HG03432 (cell line): ENCODE measurements around the gene HMCES.
"Not testable (repeated sequence)": the region's sequence is repeated elsewhere in the genome, so short reads cannot be mapped to it uniquely, and the experiment has no call there.

ENCODE experiments used
- ATAC-seq: cut with Tn5 transposase; IDR thresholded peaks from one replicate; pipeline ENCODE4 v1.9.1; 2021; ENCODE audit warnings: mild to moderate bottlenecking, moderate library complexity; ENCODE audit not compliant: unreplicated experiment

Gene HMCES

DNA sequence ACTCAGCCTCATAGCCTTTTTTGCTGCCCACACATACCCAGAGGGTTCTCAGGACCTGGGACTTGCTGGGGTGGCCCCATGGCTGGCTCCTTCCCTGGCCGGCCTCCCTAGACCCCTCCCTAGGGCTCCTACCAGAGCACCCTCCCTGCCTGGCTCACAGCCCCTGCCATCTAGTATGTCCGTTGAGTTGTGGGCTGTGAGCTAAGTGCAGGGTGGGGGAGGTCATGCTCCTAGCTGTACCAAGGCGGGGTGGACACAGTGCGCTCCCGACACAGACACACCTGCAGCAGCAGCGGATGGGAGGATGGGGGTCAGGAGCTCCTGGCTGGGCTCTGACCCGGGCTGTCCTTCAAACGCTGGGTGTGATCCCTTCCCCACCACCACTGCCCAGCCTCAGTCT is 41.6 kb downstream of the HMCES start:
- no peak for ATAC-seq

DNA sequence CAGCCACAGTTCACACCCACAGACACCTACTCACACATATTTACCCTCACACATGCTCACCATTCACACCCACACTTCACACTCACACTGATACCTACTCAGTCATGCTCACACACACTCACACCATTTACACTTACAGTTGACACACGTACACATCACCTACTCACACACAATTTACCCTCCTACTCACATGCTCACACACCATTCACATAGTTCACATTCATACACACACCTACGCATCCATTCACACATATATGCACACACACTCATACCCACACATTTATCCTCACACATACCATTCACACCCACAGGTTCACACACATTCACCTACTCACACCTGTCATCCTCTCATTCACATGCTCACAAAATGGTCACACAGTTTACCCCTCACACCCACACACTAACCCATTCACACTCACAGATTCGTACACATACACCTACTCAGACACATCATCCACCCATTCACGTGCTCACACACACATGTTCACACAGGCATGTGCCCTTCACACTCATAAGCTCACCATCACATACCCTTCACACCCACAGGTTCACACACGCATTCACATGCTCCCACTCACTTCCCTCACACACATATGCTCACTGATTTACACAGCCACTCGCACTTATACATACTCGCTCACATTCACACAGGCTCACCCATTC is 42.3 kb downstream of the HMCES start:
- no peak for ATAC-seq

DNA sequence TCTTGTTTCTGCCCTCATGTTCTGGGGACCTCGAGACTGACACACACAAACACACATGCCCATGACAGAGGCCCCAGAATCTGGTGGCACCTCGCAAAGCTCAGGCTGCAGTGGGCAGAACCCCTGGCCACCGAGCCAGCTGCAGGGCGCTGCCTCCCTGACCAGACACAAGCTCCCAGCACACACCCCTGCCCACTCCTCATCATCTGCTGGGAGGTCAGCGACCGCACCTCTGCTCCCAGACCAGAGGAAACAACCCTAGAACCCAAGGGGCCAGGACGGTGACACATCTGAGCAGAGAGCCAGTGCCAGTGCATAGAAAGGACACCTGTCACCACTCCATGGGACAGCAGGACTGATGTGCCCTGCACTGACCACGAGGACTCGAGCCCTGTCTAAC is 43.2 kb downstream of the HMCES start:
- ATAC-seq = no peak

DNA sequence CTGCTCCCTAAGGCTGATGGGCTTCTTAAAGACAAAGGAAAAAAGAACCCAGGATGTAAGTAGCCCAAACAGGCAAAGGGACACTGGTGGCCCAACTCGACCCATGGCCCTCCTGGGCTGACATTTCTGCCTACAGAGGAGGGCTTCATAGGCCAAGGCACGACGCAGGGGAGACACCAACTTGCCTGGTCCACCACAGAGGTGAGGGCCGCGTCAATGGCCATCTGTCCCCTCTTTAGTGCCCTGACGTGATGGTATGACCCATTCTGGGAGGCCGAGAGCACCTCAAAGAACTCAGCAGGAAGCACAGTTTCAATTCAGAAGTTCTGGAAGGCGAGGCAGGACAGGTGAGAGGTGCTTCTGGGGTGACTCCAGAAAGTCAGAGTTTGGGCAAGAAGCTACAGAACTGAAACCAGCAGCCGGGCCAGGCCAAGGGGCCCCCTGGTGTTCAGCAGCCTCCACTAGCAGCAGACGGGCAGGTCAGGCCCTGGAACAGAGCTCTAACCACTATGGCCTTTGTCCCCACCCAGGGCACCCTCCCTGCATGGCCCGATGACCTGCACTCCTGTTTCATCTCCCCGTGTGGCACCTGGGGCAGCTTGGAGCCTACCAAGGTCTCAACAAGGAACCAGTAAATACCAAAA is 45.1 kb downstream of the HMCES start:
- ATAC-seq = no peak

DNA sequence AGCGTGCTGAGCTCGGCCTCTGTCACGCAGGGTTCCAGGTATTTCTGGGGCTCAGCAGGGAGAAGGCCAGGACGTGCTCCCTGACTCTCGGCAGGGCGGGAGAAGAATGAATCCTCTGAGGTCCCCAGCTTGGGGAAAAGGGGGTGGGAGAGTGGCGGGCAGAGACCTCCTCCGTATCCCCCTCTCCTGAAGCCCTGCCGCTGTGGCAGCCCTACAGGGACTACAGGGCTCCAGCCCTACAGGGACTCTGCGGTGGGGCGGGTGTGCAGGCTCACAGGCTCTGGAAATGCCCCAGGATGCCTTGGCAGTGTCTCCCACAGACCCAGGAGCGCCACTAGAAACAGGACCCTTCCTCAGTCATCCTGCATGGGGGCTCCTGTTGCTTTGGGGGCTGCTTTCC is 46.2 kb downstream of the HMCES start:
- ATAC-seq = no peak

DNA sequence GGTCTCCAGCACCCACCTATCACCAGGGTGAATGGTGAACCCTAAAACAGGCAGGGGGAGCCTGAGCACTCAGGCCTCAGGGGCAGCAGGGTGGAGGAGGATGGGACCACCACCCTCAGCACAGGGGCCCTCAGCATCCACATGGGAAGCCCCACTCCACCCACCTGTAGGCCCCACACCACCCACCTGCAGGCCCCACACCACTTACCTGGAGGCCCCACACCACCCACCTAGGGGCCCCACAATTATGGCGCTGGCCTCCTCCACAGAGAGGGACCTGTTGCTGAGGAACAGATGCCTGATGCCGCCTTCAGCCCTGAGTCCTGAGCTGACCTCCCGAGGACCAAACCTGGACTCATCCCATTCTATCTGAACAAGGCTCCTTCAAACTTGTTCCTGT is 46.7 kb downstream of the HMCES start:
- no peak for ATAC-seq

DNA sequence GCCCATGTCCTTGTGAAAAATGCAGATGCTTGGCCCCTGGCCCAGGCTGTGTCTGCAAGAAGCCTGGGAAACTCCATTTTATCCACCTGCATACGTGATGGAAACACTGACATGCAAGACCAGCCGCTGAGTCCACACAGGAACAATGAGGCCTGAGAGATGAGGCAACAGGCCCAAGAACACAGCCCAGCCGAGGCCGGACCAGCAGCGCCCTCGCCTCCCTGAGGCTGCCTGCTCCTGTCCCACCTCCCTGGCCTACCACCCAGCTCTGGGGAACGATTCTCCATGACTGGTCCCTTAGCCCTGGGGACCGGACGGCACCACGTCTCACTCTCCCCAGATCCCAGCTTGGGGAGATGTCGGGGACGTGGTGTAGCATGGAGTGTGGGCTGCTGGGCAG is 47.5 kb downstream of the HMCES start:
- ATAC-seq = no peak

DNA sequence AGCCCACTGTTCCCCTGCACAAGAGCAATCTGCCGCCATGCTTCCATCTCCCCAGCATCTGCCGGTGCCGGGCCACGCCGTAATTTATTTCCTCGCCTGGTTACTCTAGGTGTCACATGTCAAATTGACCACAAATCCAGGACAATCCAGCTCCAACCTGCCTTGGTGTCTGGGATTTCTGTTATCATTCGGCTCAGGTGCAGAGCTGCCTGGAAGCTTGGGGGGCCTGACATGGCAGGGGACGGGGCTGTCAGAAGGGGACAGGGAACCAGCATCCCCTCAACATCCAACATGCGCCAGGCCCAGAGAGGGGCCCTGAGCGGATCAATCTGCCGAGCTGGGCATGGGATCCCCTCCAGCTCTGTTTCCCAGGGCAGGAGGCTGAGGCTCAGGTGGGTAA is 47.9 kb downstream of the HMCES start:
- ATAC-seq = no peak

DNA sequence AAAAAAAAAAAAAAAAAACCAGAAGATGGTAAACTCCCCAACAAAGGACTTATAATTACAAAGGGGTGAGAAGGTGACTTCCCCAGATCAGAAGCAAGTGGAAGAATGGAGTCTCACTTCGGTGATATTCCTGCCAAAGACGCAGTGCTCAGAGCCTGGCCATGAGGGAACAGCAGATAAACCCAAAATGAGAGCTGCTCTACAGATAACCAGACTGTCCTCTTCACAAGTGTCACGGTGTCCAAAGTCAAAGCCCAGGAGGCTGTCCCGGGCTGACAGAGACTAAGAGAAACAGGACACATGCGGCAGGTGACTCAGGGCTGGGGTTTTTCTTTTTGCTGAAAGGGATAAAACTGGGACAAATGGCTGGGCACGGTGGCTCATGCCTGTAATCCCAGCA is 48.8 kb downstream of the HMCES start:
- ATAC-seq = no peak

DNA sequence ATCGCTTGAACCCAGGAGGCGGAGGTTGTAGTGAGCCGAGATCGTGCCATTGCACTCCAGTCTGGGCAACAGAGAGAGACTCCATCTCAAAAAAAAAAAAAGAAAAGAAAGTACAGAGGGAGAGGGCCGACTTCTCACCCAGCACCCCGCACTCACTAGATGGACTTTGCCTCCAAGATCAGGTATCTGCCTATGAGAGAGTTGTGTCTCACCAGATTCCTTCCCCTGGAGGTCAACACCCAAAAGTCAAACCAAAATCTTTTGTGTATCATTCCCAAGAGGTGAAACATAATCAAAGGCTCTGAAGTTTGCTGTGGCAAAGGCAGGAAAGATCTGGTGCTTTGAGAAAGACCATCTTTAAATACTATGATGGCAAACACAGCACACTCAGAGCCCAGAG is 51.2 kb downstream of the HMCES start:
- no peak for ATAC-seq

DNA sequence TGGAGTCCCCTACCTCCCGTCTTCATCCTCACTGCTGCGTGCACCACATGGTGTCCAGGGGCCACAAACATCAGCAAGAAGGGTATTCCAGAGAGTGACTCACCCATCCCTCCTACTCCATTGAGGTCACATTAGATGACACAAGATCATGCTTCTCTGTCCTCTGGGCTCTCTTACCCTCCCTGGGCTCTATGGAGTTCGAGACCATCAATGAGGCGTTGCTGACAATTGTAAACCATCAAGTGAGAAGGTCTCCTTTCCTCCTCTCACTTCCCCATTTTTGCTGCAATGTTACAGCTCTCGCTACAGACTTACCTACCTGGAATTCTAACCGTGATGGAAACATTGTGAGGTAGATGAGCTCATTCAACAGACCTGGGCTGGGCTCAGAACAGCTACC is 51.7 kb downstream of the HMCES start:
- no peak for ATAC-seq

DNA sequence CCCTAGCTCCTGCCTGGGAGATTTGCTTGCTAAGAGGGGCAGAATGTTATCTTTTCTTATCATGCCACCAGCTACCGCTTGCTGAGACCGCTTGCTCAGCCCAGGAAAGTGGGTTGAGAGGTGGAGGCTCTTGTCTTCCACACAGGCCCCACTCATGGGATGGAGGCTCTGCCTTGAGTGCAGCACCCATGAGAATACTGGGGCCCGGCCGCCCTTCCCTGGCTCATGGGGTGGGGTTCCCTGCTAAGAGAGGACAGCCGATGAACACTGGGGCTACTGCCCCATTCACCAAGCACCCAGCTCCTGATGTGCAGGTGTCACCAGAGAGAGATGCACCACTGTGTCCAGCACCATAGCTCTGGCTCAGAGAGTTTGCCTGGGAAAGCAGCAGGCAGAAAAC is 55.2 kb downstream of the HMCES start:
- no peak for ATAC-seq

DNA sequence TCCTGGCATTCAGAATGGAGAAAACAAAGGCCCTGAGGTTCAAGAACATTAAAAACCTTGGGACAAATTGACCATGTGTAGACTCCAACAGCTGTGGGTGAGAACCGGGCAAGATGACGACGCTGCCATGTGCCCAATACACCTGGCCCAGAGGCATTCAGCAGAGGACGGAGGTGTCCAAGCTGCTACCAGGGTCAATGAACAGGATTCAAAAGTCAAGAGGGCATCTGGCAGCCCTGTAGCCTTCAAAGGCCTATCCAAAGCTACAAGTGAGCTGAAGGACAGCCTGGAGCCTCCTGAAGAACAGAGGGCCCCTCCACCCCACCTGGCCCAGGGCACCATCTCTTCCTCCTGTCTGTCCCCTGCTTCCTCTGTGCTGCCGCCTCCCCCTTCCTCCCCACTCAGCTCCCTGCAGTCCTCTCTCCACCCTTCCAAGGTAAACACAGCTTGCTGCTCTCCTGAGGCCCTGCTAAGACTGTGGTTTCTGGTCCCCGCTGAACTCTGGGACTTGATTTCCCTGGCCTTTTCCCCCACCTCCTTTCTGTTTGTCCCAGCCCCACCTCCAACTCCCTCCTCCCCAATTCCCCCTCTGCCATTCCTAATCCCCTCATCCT is 57.5 kb downstream of the HMCES start:
- no peak for ATAC-seq

DNA sequence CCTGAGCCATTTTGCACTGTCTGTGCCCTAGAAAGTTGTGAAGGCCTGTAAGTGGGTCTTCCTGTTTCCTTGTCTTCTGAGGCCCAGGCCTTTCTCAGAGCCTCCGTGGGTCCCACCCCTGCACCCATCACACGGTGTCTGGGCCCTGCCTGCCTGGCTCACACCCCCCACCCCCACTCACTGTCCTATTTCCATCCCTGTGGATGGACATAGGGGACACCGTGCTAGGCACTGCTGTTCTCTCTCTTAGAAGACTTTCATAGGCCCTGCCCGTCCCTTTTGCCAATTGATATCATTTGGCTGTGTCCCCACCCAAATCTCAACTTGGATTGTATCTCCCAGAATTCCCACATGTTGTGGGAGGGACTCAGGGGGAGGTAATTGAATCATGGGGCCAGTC is 59.0 kb downstream of the HMCES start:
- ATAC-seq = not testable (repeated sequence)

DNA sequence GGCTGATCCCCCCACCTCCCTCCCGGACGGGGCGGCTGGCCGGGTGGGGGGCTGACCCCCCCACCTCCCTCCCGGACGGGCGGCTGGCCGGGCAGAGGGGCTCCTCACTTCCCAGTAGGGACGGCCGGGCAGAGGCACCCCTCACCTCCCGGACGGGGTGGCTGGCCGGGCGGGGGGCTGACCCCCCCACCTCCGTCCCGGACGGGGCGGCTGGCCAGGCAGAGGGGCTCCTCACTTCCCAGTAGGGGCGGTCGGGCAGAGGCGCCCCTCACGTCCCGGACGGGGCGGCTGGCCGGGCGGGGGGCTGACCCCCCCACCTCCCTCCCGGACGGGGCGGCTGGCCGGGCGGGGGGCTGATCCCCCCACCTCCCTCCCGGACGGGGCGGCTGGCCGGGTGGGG is 60.5 kb downstream of the HMCES start:
- ATAC-seq = not testable (repeated sequence)

DNA sequence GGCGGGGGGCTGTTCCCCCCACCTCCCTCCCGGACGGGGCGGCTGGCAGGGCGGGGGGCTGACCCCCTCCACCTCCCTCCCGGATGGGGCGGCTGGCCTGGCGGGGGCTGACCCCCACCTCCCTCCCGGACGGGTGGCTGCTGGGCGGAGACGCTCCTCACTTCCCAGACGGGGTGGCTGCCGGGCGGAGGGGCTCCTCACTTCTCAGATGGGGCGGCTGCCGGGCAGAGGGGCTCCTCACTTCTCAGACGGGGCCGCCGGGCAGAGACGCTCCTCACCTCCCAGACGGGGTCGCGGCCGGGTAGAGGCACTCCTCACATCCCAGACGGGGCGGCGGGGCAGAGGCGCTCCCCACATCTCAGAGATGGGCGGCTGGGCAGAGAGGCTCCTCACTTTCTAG is 61.2 kb downstream of the HMCES start:
- not testable (repeated sequence) for ATAC-seq

DNA sequence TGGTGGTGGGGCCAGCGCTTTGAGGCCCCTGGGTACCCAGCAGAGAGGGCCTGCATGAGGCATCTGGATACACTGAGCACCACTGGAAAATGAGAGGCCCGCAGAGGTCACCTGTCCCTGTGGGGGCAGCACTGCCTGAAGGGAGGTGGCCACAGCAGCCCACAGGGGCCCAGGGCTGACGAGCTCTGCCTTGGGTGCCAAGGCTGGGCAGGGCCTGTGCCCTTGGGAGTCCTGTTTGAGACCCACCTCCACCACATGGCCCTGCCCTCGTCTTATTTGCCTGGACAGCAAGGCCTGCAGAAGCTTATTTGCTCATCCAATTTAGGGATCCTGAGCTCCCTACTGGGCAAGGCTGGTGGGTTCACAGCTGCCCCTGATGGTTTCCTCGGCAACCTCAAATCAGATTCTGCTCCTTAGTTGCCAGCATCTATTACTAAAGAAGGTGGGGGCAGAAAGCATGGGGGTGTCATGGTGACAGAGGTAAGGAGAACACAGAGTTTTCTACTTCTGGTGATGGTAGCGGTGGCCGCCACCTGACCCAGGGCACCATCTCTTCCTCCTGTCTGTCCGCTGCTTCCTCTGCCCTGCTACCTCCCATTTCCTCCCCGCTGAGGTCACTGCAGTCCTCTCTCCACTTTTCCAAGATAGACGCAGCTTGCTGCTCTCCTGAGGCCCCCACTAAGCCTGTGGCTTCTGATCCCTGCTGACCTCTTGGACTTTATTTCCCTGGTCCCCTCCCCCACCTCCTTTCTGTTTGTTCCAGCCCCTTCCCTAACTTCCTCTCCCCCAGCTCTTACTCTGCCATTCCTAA is 62.9 kb downstream of the HMCES start:
- ATAC-seq = no peak

DNA sequence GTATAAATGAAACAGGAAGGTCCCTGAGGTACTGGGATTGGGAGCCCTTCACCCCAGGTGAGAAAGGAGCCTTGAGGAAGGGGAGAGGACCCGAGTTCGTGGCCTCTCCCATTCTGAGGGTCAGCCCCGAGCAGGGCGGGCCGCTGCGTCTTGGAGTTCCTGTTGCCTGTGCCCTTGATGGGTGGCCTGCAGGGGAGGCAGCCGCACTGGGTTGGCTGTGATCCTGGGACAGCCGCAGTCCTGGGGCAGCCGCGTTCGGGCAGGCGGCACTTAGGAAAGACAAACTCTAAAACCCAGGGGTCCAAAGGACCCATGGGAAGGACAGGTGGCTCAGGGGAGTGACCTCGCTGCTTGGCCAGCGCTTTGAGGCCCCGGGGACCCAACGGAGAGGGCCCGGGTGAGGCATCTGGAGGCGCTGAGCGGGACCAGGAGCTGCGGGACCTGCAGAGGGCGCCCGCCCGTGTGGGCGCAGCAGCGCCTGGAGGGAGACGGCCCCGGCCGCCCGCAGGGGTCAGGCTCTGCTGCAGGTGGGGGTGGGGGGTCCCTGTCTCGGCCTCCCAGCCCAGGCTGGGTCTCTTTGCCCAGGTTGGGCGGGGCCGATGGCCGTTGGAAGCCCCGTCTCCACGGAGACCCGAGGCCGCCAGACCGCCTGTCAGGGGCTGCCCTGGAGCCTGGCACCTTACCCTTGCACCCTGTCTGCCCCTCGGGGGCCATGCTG is 65.1 kb downstream of the HMCES start:
- no peak for ATAC-seq

DNA sequence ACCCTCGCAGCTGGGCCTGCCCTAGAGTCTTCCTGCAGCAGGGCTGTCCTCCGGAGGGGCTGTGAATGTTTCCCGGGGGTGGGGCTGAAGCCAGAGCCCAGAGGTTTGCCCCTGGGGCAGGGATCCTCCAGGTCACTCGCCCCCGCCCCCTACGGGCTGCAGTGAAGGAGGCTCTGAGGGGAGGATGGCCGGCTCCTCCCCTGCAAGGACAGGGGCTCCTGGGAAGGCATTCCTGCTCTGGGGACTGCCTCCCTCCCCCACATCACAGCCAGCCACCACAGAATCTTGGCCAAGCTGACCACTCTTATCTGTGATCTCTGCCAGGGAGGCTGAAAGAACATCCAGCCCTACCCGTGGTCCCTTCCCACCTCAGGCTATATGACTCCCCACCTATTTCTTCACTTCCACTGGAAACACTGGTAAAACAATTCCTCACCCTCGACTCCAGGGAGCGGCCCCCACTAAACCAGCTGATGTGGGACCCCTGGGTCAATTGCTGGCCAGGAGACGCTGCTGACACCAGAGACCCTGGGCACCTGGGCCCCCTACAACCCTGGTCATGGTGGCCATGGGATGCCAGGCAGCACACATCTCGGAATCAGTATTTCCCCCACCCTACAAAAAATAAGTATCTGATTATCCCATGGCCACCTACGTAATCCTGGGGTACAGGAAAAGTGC is 66.0 kb downstream of the HMCES start:
- no peak for ATAC-seq

DNA sequence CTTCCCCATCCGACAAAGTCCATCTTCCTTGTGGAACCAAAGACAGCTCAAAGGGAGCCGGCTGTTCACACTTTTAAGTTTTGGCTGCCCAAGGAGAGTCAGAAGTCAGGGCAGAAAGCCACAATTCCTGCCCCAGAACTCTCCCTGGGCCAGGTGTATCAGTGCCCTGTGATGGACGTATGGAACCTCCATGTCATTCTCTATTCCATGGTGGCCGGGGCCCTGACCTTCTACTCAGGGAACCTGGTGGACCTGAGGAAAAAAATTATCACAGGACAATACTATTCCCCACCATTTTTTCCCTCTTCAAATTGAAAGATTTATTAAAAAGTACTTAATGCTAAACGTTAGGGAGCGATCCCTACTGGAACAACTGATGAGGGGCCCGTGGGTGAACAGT is 66.6 kb downstream of the HMCES start:
- ATAC-seq = no peak

DNA sequence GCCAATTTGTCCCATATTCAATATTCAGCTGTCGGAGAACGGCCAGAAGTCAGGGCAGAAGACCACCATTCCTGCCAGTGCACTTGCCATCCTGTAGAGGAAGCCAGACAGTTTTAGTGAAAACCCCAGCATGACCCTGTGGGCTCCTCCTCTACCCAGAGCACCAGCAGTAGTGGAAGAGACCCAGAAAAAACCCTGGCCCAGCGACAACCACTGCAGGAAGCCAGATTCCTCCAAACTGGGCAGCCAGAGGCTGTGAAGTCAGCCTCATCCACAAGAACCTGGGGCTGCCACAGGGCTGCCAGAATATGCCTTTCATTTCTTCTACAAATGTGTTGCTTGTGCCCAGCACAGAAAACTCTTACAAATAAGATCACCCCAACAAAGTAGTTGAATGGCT is 67.3 kb downstream of the HMCES start:
- ATAC-seq = no peak
